ENCODE results near the gene CREB3L2. TPM values are rescaled to one million over a fixed set of nuclear protein-coding genes. Genes with fewer than 3 reads are reported as not detected.

Gene CREB3L2
- total and polyA plus RNA-seq, 10 of the 15 experiments (the other 5 are each of a cell fraction or from before 2014, with no cell fraction given) = 6.4 to 67.1 (median 26.2) TPM

DNA sequence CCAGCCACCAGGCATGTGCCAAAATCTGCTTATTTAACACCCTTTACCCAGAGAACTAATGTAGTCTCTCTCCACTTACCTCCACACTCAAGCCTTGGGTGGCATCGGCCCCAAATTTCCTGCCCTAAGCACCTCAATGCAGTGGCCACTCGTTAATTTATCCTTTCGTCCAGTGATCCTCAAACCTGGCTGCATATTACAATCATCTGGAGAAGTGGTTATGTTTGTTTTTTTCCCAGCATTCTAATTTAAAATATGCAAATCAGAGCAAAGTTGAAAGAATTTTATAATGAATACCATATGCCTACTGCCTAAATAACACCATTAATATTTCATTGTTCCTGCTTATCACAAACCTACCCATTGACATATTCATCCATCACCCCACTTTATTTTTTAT, 25.7 kb downstream of the CREB3L2 start (continued):
- TF ChIP-seq SP1 (IDR thresholded peaks at IDR 0.05; ENCODE audit: low read depth, low read length) = no peak

DNA sequence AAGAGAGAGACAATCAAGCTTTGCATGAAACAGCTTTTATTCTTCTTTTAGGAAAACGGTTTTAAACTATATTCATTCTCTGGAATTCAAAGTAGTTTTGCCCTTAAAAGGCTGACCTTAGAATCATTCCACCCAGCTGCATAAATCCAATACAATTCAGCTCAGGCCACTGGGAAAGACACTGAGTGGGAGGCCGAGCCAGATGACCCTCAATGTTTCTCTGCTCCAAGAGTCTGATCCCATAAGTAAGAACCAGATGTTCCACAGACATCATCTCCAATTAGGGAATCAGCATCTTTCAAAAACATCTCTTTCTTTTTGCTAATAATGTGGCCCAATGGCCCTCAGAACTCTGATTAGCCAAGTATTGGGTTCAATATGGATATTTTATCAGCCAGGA, 26.1 kb downstream of the CREB3L2 start:
- ChIA-PET POLR2A (interaction anchor here (0.6 to 1.8 kb wide), 7 partner anchors 9 to 48 kb away, joined by 3 to 5 read pairs (median 4); no protein-coding TSS in a partner anchor), SMC1A (ENCODE audit: uncharacterized antibody, unreplicated experiment) (interaction anchor here (0.9 to 23.6 kb wide), 9 partner anchors 11 to 72 kb away, joined by 3 to 516 read pairs (median 4); partner anchors contain the start of gene CREB3L2), CTCF (interaction anchor here (1.0 to 16.2 kb wide), 8 partner anchors 9 to 39 kb away, joined by 3 to 271 read pairs (median 5); partner anchors contain the start of gene CREB3L2), RAD21 (ENCODE audit: unreplicated experiment) (interaction anchor here (1.2 to 2.7 kb wide), 5 partner anchors 9 to 41 kb away, joined by 3 to 9 read pairs (median 7); no protein-coding TSS in a partner anchor)
- peaks cover 88% of the 10 kb centered on the region for H3K79me2 ChIP-seq (ENCODE audit: control insufficient read depth, insufficient read depth, low read length)
- H3K9me3 ChIP-seq (replicated peaks; ENCODE audit: control insufficient read depth, insufficient read depth, low read length) = peaks cover 6% of the 10 kb centered on the region; the same call in 2 of the 3 replicates
- intact Hi-C loops (cut with micrococcal nuclease; ENCODE audit: unreplicated experiment) = no loop called here
- H2AFZ ChIP-seq (ENCODE audit: control insufficient read depth, low read depth, low read length) = no peak overlapping the region
- peaks cover 43% of the 10 kb centered on the region for H3K4me1 ChIP-seq (ENCODE audit: control insufficient read depth, insufficient read depth, low read length)
- H3K27ac ChIP-seq (ENCODE audit: control insufficient read depth, insufficient read depth) = peak overlapping the region; percentile 17; the same call in 1 of the 2 replicates
- TF ChIP-seq KAT2A (conservative IDR thresholded peaks at IDR 0.05; ENCODE audit: control insufficient read depth, low read depth, low read length) (no peak), NFYA (IDR thresholded peaks at IDR 0.05; ENCODE audit: borderline replicate concordance, low read depth, low read length) (no peak), IKZF2 (IDR thresholded peaks at IDR 0.05) (no peak), STAT1 (conservative IDR thresholded peaks at IDR 0.05) (no peak), PML (IDR thresholded peaks at IDR 0.05; ENCODE audit: low read length) (no peak), EGR1 (IDR thresholded peaks at IDR 0.05; ENCODE audit: borderline replicate concordance in 1 of 2, low read depth in 2 of 2, low read length in 2 of 2) (no peak), CHD2 (IDR thresholded peaks at IDR 0.05; ENCODE audit: borderline replicate concordance, low read depth, low read length) (no peak), FOS (IDR thresholded peaks at IDR 0.05; ENCODE audit: borderline replicate concordance, extremely low read depth, insufficient read length) (no peak)
- TF ChIP-seq, protein P1, sequence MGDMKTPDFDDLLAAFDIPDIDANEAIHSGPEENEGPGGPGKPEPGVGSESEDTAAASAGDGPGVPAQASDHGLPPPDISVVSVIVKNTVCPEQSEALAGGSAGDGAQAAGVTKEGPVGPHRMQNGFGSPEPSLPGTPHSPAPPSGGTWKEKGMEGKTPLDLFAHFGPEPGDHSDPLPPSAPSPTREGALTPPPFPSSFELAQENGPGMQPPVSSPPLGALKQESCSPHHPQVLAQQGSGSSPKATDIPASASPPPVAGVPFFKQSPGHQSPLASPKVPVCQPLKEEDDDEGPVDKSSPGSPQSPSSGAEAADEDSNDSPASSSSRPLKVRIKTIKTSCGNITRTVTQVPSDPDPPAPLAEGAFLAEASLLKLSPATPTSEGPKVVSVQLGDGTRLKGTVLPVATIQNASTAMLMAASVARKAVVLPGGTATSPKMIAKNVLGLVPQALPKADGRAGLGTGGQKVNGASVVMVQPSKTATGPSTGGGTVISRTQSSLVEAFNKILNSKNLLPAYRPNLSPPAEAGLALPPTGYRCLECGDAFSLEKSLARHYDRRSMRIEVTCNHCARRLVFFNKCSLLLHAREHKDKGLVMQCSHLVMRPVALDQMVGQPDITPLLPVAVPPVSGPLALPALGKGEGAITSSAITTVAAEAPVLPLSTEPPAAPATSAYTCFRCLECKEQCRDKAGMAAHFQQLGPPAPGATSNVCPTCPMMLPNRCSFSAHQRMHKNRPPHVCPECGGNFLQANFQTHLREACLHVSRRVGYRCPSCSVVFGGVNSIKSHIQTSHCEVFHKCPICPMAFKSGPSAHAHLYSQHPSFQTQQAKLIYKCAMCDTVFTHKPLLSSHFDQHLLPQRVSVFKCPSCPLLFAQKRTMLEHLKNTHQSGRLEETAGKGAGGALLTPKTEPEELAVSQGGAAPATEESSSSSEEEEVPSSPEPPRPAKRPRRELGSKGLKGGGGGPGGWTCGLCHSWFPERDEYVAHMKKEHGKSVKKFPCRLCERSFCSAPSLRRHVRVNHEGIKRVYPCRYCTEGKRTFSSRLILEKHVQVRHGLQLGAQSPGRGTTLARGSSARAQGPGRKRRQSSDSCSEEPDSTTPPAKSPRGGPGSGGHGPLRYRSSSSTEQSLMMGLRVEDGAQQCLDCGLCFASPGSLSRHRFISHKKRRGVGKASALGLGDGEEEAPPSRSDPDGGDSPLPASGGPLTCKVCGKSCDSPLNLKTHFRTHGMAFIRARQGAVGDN (IDR thresholded peaks at IDR 0.05) = no peak
- TF ChIP-seq, protein P2, sequence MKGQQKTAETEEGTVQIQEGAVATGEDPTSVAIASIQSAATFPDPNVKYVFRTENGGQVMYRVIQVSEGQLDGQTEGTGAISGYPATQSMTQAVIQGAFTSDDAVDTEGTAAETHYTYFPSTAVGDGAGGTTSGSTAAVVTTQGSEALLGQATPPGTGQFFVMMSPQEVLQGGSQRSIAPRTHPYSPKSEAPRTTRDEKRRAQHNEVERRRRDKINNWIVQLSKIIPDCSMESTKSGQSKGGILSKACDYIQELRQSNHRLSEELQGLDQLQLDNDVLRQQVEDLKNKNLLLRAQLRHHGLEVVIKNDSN (IDR thresholded peaks at IDR 0.05; ENCODE audit: borderline replicate concordance, extremely low read length, insufficient read depth, low read depth, low read length) = no peak
- WGBS (ENCODE audit: insufficient coverage, insufficient replicate concordance, low lambda C conversion rate, missing lambda C conversion rate) = 46% methylated on average over 2 of the region's 2 CpGs
- FAIRE-seq (no peak), DNase-seq (ENCODE audit: low read depth, low spot score) (no peak), ATAC-seq (no peak)
- H4K20me1 ChIP-seq (ENCODE audit: control insufficient read depth, insufficient read depth) = no peaks in the 10 kb centered on the region
- H3K4me3 ChIP-seq = no peak overlapping the region
- H3K4me2 ChIP-seq (ENCODE audit: control insufficient read depth, insufficient read depth) = no peak overlapping the region
- in situ Hi-C loops (cut with MboI) = no loop called here
- no TSS peak for BruUV-seq (replicated peaks)
- H3K9ac ChIP-seq (ENCODE audit: control insufficient read depth, insufficient read depth, low read length) = no peak overlapping the region
- H3K36me3 ChIP-seq (ENCODE audit: control insufficient read depth in 2 of 2, insufficient read depth in 2 of 2, low read length in 1 of 2) = peaks cover 6 to 12% of the 10 kb centered on the region in 2 experiments; a peak in 2 of 4 replicates
- H3K27me3 ChIP-seq (replicated peaks in 1 of 2; ENCODE audit: control insufficient read depth in 2 of 2, insufficient read depth in 2 of 2, low read length in 1 of 2) = no peaks in the 10 kb centered on the region

All from GM12878 (cell line).